ENCODE measurements around the gene TAOK3. TPM values are rescaled to one million over a fixed set of nuclear protein-coding genes. Genes with fewer than 3 reads are reported as not detected.
"Not testable (repeated sequence)": the region's sequence is repeated elsewhere in the genome, so short reads cannot be mapped to it uniquely, and the experiment has no call there.

The TAOK3 gene
- 10 to 100 TPM; 58.4 to 58.5 TPM for total RNA-seq
- long read RNA-seq, full-length matches to known transcripts: 27 of 83 reads
- long read RNA-seq, partial matches to known transcripts: 33 of 83 reads
- long read RNA-seq, other reads (novel, unspliced or antisense): 23 of 83 reads

GRCh38 chr12:118372541-118373495 is at the start of gene TAOK3:
Gene TAOK3, minus strand, starts transcription at chr12:118372907. Its CDS starts 117,340 bp downstream, at chr12:118255567.
- intact Hi-C loops (cut with DNase I, micrococcal nuclease): loop anchor here in 1 of 2 donors (10.0 kb wide), 1 partner anchor 188 kb away; no protein-coding TSS in a partner anchor
- ATAC-seq: peak; percentile 83
- peak; percentile 97 to 99 for DNase-seq

- no peak for ATAC-seq
- intact Hi-C loops (cut with DNase I, micrococcal nuclease): no loop called here
- DNase-seq: no peak
These were observed 48.0 kb upstream of the TAOK3 start for GRCh38 chr12:118420673-118421072.

GRCh38 chr12:118418385-118419057 is 45.8 kb upstream of the TAOK3 start:
- intact Hi-C loops (cut with DNase I, micrococcal nuclease): no loop called here
- no peak for ATAC-seq
- DNase-seq: no peak

- DNase-seq (no peak), ATAC-seq (no peak)
- intact Hi-C loops (cut with DNase I, micrococcal nuclease): no loop called here
These were observed 45.2 kb upstream of the TAOK3 start for GRCh38 chr12:118417942-118418341.

GRCh38 chr12:118409834-118410233 is 37.1 kb upstream of the TAOK3 start:
- ATAC-seq (peak; percentile 65), DNase-seq (no peak)
- intact Hi-C loops (cut with DNase I, micrococcal nuclease): loop anchor here in 1 of 2 donors (10.0 kb wide), 2 partner anchors 625 to 1135 kb away; no protein-coding TSS in a partner anchor

GRCh38 chr12:118408241-118408640 is 35.5 kb upstream of the TAOK3 start:
- intact Hi-C loops (cut with DNase I, micrococcal nuclease): loop anchor here in 1 of 2 donors (10.0 kb wide), 2 partner anchors 627 to 1137 kb away; no protein-coding TSS in a partner anchor
- not testable (repeated sequence) for DNase-seq, ATAC-seq

GRCh38 chr12:118404876-118405521 is 32.3 kb upstream of the TAOK3 start:
- intact Hi-C loops (cut with DNase I, micrococcal nuclease): loop anchor here in 1 of 2 donors (10.0 kb wide), 2 partner anchors 630 to 1140 kb away; no protein-coding TSS in a partner anchor
- ATAC-seq: peak; percentile 63

GRCh38 chr12:118402251-118402650 is 29.5 kb upstream of the TAOK3 start:
- intact Hi-C loops (cut with DNase I, micrococcal nuclease): loop anchor here in 1 of 2 donors (10.0 kb wide), 2 partner anchors 633 to 1143 kb away; no protein-coding TSS in a partner anchor
- DNase-seq (no peak), ATAC-seq (no peak)

More at GRCh38 chr12:118404876-118405521, 32.3 kb upstream of the TAOK3 start:
- DNase-seq: peak; percentile 33 to 79

GRCh38 chr12:118398940-118399339 is 26.2 kb upstream of the TAOK3 start:
- no peak for DNase-seq
- ATAC-seq: no peak
- intact Hi-C loops (cut with DNase I, micrococcal nuclease): no loop called here

- intact Hi-C loops (cut with DNase I, micrococcal nuclease): no loop called here
- ATAC-seq (no peak), DNase-seq (no peak)
These were observed 25.8 kb upstream of the TAOK3 start for GRCh38 chr12:118398524-118398923.

- intact Hi-C loops (cut with DNase I, micrococcal nuclease): no loop called here
- ATAC-seq (no peak), DNase-seq (no peak)
These were observed 25.2 kb upstream of the TAOK3 start for GRCh38 chr12:118397708-118398440.

- intact Hi-C loops (cut with DNase I, micrococcal nuclease): no loop called here
- ATAC-seq (no peak), DNase-seq (no peak)
These were observed 19.1 kb upstream of the TAOK3 start for GRCh38 chr12:118391836-118392235.

- intact Hi-C loops (cut with DNase I, micrococcal nuclease): no loop called here
- DNase-seq: no peak
- ATAC-seq: no peak
These were observed 18.7 kb upstream of the TAOK3 start for GRCh38 chr12:118391424-118391823.

GRCh38 chr12:118377884-118378470 is 5.3 kb upstream of the TAOK3 start:
- no peak for ATAC-seq
- intact Hi-C loops (cut with DNase I, micrococcal nuclease): loop anchor here (5.0 to 10.0 kb wide), 2 partner anchors 193 to 196 kb away; no protein-coding TSS in a partner anchor
- DNase-seq: peak in 1 of 2 donors; percentile 66

- intact Hi-C loops (cut with DNase I, micrococcal nuclease): loop anchor here (5.0 to 10.0 kb wide), 2 partner anchors 192 to 195 kb away; no protein-coding TSS in a partner anchor
- DNase-seq (peak in 1 of 2 donors; percentile 14), ATAC-seq (no peak)
These were observed 4.5 kb upstream of the TAOK3 start for GRCh38 chr12:118377021-118377883.

All from left colon (tissue), 2 donors.